Chondrocyte (in vitro differentiated cells): ENCODE results near the gene OTUD6A. TPM values are rescaled to one million over a fixed set of nuclear protein-coding genes. Genes with fewer than 3 reads are reported as not detected.

Experiments
- DNase-seq: peaks from one replicate; pipeline ENCODE4 v3.0.0; 2021; ENCODE audit warnings: mixed read lengths, low spot score
- H3K27ac Mint-ChIP-seq: one replicate; pipeline ENCODE4 v1.8.0; 2021; ENCODE audit warnings: mild to moderate bottlenecking, moderate library complexity, mixed read lengths; ENCODE audit not compliant: unreplicated experiment
- H3K27me3 Mint-ChIP-seq: 2 replicates; pipeline ENCODE4 v1.8.0; 2021; ENCODE audit warnings: low read depth, mixed read lengths
- H3K36me3 Mint-ChIP-seq: 2 replicates; pipeline ENCODE4 v1.8.0; 2021; ENCODE audit warnings: low read depth, mixed read lengths
- H3K4me1 Mint-ChIP-seq: 2 replicates; pipeline ENCODE4 v1.8.0; 2021; ENCODE audit warnings: low read depth, mild to moderate bottlenecking, mixed read lengths
- H3K4me3 Mint-ChIP-seq: one replicate; pipeline ENCODE4 v1.8.0; 2021; ENCODE audit warnings: mild to moderate bottlenecking, moderate library complexity, mixed read lengths; ENCODE audit not compliant: unreplicated experiment
- H3K9me3 Mint-ChIP-seq: 2 replicates; pipeline ENCODE4 v1.8.0; 2021; ENCODE audit warnings: low read depth, mixed read lengths
- CTCF ChIP-seq: fragments of 200-600 bp; sonication (generic); IDR thresholded peaks from 2 replicates; pipeline ENCODE4 v1.5.0; 2021; ENCODE audit warnings: antibody characterized with exemption, mild to moderate bottlenecking, moderate library complexity
- long read RNA-seq: library from polyadenylated mRNA; stranded (forward); transcript quantifications from one replicate; pipeline ENCODE4 v2.0.0, GENCODE V29; 2021
- total RNA-seq: library from RNA; stranded (reverse); gene quantifications from 3 replicates; pipeline ENCODE4 v1.2.1, GENCODE V29; 2021

Gene OTUD6A
- not detected in 3 replicates for total RNA-seq
- long read RNA-seq, result 0 reads

- no peaks in the 10 kb centered on the region for H3K27me3 Mint-ChIP-seq
- H3K4me3 Mint-ChIP-seq, result no peak within 1 kb of the TSS
- no peak for DNase-seq
- no peak within 1 kb of the TSS for H3K27ac Mint-ChIP-seq
- TF ChIP-seq CTCF, result no peak
- H3K9me3 Mint-ChIP-seq, result peaks cover 15% of the 10 kb centered on the region
- no peaks in the 10 kb centered on the region for H3K4me1 Mint-ChIP-seq
- H3K36me3 Mint-ChIP-seq, result no peaks in the 10 kb centered on the region
These were observed at the start of gene OTUD6A for GRCh38 chrX:70062076-70062475. Gene OTUD6A, plus strand, starts transcription at chrX:70062457. Its CDS starts 68 bp downstream, at chrX:70062525.

- H3K36me3 Mint-ChIP-seq, result no peaks in the 10 kb centered on the region
These were observed 49.5 kb upstream of the OTUD6A start for GRCh38 chrX:70012756-70013155.

GRCh38 chrX:70013466-70014381, 48.5 kb upstream of the OTUD6A start:
- TF ChIP-seq CTCF, result no peak
- no peak overlapping the region for H3K4me3 Mint-ChIP-seq
- no peaks in the 10 kb centered on the region for H3K36me3 Mint-ChIP-seq
- DNase-seq, result no peak
- no peaks in the 10 kb centered on the region for H3K4me1 Mint-ChIP-seq
- no peak overlapping the region for H3K27ac Mint-ChIP-seq
- H3K27me3 Mint-ChIP-seq, result no peaks in the 10 kb centered on the region
- H3K9me3 Mint-ChIP-seq, result peaks cover 30% of the 10 kb centered on the region

More at GRCh38 chrX:70012756-70013155, 49.5 kb upstream of the OTUD6A start:
- Mint-ChIP-seq H3K9me3 (peaks cover 26% of the 10 kb centered on the region), H3K4me3 (no peak overlapping the region), H3K4me1 (no peaks in the 10 kb centered on the region), H3K27me3 (no peaks in the 10 kb centered on the region), H3K27ac (no peak overlapping the region)
- no peak for TF ChIP-seq CTCF
- DNase-seq, result no peak

- H3K36me3 Mint-ChIP-seq, result no peaks in the 10 kb centered on the region
- no peaks in the 10 kb centered on the region for H3K4me1 Mint-ChIP-seq
- no peak for TF ChIP-seq CTCF
- no peak overlapping the region for H3K4me3 Mint-ChIP-seq
- no peak for DNase-seq
- no peak overlapping the region for H3K27ac Mint-ChIP-seq
- H3K9me3 Mint-ChIP-seq, result peaks cover 27% of the 10 kb centered on the region
- H3K27me3 Mint-ChIP-seq, result no peaks in the 10 kb centered on the region
These were observed 45.7 kb upstream of the OTUD6A start for GRCh38 chrX:70016513-70016912.

- H3K9me3 Mint-ChIP-seq, result peaks cover 22% of the 10 kb centered on the region
- TF ChIP-seq CTCF, result no peak
- no peak for DNase-seq
- no peak overlapping the region for H3K27ac Mint-ChIP-seq
- no peaks in the 10 kb centered on the region for H3K27me3 Mint-ChIP-seq
- H3K4me3 Mint-ChIP-seq, result no peak overlapping the region
- no peaks in the 10 kb centered on the region for H3K4me1 Mint-ChIP-seq
- H3K36me3 Mint-ChIP-seq, result no peaks in the 10 kb centered on the region
These were observed 39.6 kb upstream of the OTUD6A start for GRCh38 chrX:70022616-70023015.
